Raji (cell line): ENCODE measurements around the gene USP25.

Source experiments
- POLR2A ChIP-seq: IDR thresholded peaks from 2 replicates; pipeline ENCODE4 v1.6.1; 2011; ENCODE audit warnings: low read depth, low read length, control low read depth; ENCODE audit not compliant: insufficient read depth

USP25 gene

DNA sequence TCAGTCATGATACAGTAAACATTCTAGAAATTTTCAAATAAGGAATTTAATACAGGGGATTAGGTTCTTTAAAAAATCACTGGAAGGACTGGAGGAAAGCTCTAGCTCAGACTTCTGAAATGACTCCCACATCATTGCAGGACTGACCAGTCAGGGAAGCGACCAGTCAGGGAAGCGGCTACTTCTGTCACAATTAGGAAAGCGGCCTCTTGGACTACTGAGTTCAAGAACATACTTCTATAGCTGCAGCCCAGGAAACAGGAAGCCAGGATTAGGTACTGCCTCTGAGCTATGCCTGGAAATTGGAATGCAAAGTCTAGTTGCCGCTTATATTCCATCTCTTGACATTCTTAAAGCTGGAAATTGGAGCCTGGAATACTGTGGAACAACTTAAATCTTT is 45.5 kb downstream of the USP25 start:
- no peak for TF ChIP-seq POLR2A

DNA sequence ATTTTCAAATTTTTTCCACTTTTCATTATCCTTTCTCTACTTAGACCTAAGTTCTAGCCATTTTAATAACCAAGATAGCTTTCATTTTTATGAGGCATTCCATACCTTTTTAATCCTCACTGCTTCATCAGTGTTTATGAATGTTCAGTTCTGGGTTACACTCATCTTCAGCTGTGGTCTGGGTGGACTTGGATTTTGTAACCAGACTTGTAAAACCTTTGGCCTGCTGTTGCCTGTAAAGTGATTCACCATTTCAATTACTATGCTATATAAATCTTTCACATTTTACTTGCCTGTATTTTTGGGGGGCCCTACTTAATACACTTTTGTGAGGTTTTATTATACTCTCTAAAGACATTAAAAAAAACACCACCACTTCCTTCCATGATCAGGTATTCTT is 46.2 kb downstream of the USP25 start:
- TF ChIP-seq POLR2A = no peak

DNA sequence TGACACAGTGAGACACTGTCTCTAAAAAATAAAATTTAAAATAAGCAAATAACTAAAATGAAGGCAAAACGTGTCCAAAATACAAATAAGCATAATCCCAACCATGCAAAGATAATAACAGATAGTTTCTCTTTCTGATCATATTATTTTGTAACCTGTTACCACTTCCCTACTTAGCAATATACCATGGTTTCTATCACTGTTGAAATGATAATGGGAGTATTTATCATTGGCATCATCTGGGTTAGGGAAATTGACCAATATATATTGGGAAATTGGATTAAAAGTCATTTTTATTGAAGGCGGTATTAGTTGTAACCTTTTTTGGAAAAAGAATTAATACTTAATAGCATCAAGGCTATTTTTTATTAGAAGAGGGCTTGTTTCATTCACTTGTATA is 47.0 kb downstream of the USP25 start:
- TF ChIP-seq POLR2A = no peak

DNA sequence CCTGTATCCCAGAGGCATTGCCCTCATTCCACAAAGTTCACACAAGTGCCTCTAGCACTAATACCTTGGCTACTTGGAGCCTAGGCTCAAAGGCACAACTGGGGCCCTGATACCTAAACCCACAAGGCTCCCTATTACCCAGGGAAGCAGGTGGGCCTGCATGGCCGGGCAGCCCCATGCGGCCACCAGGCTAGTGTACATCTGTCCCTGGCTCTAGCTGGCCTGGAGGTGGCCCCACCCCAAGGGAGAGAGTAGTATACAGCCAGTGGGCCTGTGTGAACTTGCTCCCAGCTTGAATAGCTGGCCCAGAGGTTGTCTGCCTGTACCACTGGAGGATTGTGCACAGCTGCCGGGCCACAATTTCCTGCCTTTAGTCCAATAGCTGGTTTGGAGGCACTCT is 52.2 kb downstream of the USP25 start:
- TF ChIP-seq POLR2A = no peak

DNA sequence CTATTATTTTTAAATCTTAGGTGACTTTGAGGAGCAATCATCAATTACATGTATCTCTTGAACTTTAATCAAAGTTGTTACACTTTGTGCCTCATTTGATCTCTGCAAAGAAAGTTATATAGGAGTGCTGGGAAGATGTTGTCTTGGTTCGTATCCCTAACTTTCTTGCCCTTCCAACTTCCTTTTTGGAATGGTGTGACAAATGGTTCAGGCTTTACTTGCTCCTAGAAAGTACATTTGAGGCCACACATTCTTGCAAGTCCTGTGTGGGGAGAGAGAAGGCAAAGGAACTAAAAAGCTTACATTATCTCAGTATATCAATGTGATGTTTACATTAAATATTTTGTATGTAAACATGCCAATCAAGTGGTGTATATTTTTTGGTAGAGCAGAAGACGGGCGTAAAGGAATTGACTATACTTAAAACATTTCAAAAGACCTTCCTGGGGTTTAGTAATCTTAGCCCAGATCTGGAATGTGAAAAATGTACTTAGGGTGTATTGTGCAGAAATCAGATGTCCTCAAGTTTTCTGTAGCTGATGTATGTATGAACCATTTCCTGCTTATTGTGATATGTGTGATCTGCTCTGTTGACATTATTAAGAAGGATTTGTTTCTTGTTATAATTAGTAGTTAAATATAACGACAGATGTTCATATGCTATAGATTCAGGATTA is 59.2 kb downstream of the USP25 start:
- TF ChIP-seq POLR2A = no peak

DNA sequence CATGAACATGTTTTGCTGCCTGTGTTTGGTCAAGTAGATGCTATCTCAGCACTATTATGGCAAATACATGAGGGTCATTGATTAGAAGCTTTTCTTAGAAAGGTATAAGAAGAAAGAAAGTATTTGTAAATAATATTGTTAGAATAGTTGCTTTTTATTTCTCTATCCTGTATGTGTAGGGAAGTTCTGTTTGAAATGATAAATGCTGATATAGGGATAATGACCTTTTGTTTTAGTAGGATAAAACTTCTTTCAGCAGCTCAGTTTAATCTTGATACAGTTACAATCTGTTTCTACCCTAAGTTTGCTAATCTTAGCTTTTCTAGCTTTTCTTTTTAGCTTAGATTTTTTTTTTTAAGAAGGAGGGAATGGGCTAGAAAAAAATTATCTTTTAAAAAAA is 63.3 kb downstream of the USP25 start:
- no peak for TF ChIP-seq POLR2A

DNA sequence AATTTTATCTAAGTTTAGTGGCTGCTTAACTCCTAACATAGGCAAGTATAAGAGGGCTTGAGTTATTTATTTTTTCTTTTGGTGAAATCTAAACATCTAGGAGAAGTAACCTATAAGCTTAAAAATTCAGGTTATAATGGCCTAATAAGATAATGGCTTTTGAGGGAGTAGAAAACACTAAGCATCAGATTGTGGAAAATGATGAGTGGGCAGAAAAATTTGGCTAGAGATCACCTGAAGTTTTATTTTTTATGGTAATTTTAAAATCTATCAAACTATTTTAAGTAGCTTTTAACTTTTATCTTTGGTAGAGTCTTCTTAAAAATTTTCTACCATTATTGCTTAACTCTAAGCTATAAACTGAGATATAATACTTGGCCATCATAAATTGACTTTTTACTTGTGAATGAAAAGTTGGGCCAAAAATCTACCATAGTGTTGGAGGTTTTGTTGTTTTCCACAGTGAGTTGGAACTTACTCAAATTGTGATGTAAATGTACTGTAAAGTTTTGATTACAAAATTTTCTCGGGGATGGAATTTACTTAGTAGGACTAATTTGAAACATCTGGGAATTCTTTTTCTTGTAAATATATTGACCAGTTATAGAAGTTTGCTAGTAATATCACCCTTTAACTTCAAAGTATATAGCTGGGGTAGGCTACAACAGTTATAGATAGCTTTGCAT is 63.9 kb downstream of the USP25 start:
- TF ChIP-seq POLR2A = no peak

DNA sequence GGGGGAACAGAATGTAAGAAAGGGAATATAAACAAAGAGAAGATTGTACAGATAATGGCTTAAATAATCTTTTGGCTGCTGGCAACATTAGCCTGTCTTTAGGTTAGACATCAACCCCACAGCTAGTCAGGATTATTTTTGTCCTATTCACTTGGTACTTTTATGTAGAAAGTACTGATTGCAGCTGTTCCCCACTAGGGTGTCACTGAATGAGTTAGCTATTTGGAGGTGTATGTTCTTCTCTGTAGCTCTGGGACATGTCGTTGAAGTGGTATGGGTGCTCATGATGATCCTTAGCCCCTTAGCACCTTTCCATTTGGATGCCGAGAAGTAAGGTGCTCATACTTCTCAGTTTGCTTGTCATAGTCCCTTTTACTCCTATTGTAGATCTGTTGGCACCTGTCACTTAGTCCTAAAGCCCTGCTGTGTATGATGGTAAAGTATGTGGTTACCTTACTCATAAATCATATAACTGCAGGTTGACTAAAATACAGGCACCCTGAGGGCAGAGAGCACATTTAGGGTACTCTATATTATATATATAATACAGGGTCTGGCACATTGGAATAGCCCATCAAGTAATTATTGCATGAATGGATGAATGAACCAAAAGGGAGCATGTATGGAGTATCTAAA is 64.6 kb downstream of the USP25 start:
- TF ChIP-seq POLR2A = no peak

DNA sequence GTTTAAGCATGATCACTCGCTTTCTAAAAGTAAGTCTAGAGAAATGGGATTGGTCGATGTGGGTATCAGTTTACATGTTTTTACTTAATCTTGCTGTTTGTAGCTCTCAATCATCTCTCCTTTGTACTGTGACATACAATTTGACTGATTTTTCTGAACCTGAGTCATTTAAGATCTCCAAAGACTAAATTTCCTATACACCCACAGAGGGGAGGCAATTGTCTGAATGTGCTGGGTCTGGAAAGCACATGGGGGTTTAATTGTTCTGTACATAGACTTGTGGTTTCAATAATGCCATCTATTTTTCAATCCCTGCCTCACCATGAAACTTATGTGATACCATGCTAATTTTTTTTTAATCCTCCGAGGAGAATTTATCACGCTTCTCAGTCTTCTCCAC is 65.8 kb downstream of the USP25 start:
- no peak for TF ChIP-seq POLR2A

DNA sequence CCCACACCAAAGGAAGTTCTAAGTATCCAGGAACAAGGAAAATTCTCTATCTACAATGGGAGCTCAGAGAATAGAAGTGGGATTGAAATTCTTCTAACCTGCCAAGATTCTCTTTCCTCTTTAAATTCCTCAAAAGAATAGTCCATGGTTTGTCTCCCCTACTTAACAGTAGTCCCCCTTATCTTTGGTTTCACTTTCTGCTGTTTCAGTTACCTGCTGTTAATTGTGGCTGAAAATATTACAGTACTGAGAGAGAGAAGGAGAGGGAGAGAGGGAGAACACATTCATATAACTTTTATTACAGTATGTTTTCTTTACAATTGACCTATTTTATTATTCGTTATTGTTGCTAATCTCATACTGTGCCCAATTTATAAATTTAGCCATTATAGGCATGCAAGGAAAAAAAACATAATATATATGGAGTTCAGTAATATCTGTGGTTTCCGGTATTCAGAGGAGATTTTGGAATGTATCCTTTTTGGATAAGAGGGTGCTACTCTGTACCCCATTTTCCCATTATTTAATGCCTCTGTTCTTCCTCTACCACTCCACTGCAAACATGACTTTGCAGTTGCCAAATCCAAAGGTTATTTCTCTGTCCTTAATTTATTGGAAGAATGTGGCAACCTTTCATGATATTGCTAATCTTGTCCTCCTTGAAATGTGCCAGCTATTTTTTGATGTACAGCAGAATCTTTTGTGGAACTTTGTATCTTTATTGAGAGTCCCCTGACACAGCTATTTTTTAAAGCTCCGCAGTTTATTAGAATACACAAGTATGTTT is 68.0 kb downstream of the USP25 start:
- TF ChIP-seq POLR2A = no peak

DNA sequence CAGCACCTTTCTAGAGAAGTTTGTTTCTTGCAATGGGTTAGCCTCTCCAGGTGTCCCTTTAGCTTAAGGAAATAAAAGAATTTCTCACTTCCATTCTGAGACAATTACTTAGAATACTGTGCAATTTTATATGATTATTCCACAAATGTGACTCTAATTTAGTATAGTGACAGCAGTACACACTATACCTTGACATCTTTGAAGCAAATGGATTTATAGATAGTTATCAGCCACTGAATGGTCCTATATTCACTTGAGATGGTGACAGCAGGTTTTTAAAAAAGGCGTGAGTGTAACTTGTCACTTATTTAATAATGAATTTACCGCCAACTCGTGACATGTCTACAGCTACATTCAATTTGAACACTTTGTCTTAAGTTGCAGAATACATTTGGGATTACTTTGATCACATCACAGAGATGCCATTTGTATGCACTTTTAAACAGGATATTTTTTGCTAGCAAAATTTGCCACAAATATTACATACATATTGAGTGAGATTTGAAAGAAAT is 71.6 kb downstream of the USP25 start:
- TF ChIP-seq POLR2A = no peak

DNA sequence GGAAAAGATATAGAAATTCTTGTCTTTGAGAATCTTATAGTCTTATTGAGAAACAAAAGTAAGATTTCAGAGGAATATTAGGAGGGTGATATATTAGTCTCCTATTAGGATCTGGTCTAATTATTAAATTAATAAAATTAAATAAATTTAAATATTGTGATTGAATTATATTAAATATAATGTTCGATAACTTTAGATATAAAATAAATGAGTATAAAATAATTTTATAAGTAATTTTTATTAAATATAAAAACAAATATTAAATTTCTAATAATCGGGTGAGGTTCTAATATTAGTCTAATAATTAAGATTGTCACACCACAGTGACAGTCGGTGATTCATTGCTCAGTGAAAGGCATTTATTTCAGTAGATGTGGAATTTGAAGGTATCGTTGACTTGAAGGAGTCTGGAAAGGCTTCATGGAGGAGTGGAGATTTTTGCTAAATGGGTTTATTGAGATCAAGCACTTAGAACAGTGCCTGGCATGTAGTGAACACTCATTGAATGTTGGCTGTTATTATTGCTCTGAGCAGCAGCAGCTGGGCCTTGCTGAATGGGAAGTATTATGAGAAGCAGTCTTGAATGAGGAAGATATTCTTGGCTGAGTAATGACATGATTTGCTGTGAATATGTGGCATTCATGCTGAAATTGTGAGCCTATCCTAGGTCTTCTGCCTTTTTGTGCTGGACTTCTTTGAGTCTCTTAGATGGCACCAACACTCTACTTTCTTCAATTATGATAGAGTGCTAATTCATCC is 74.6 kb downstream of the USP25 start:
- no peak for TF ChIP-seq POLR2A

DNA sequence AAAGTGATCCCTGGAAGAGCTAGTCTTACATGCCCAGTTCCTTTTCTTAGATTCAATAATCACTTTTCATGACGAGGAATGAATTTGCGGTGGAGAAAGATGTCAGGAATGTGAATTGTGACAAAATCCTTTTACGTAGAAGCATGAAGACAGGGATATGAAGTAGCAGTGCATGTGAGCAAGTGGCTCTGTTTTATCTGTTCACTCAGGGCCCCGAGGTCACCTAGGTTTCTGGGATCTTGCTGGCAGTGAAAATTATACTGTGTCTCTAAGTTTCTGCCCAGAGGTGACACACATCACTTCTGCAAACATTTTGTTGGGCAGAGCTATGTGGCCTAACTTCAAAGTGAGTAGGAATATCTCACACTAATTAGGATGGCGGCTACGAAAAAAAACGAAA is 79.3 kb downstream of the USP25 start:
- no peak for TF ChIP-seq POLR2A

DNA sequence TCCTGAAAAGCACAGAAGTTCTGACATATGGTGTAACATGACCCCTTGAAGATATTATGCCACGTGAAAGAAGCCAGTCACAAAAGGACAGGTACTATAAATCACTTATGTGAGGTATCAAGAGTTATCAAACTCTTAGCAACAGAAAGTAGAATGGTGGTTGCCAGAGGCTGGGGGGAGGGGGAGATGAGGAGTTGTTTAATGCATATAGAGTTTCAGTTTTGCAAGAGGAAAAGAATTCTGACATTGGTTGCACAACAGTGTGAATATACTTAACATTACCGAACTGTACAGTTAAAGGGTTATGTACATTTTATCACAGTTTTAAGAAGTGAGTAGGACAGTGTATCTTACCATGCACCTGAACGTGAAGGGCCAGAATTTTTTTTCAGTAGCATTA is 80.0 kb downstream of the USP25 start:
- TF ChIP-seq POLR2A = no peak

DNA sequence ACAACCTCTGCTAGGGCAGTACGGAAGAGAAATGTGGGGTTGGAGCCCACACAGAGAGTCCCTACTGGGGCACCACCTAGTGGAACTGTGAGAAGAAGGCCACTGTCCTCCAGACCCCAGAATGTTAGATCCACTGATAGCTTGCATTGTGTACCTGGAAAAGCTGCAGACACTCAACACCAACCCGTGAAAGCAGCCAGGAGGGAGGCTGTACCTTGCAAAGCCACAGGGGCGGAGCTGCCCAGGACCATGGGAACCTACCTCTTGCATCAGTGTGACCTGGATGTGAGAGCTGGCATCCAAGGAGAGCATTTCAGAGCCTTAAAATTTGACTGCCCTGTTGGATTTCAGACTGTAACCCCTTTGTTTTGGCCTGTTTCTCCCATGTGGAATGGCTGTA is 85.5 kb downstream of the USP25 start:
- TF ChIP-seq POLR2A = no peak
